ENCODE measurements around the gene VPS45. TPM values are rescaled to one million over a fixed set of nuclear protein-coding genes. Genes with fewer than 3 reads are reported as not detected.

The VPS45 gene
- total RNA-seq, 1 experiment from 2014 or later: 51.3 TPM

DNA sequence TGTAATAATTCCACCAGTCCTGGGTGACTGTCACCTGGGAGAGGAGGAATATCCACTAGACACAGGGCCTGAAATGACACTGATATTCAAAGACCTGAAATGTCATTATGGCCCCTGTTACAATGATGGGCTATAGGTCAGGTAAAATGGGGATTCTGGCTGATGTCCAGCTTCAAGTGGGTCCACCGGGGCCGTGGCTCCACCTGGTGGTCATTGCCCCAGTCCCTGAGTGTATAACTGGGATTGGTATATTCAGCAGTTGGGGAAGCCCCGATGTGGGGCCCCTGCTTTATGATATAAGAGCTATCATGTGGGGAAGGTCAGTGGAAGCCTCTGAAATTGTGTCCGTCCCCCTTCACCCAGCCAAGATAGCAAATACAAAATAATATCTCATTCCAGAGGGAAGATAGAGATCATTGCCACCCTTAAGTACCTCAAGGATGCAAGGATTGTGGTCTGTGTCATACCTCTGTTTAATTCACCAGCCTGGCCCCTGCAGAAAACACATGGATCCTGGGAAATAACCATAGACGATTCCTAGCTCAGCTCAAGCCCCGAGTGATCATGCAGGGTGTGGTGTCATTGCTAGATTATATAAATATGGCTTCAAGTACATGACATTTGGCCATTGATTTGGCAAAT is 101.5 kb downstream of the VPS45 start:
- H3K4me3 ChIP-seq (ENCODE audit: low read depth, low read length, poor library complexity, severe bottlenecking): no peak overlapping the region
- H3K4me1 ChIP-seq (ENCODE audit: insufficient read depth, low read length, poor library complexity, severe bottlenecking): no peaks in the 10 kb centered on the region
- no TSS peak for BruUV-seq (replicated peaks)
- H3K36me3 ChIP-seq (ENCODE audit: insufficient read depth, low read length, poor library complexity, severe bottlenecking): no peaks in the 10 kb centered on the region
- CTCF ChIA-PET: interaction anchor here (1.1 to 1.5 kb wide), 2 partner anchors 18 to 96 kb away, joined by 6 to 14 read pairs; no protein-coding TSS in a partner anchor
- H3K27me3 ChIP-seq (replicated peaks; ENCODE audit: insufficient read depth, low read depth, low read length, poor library complexity): no peaks in the 10 kb centered on the region
- POLR2A ChIA-PET (ENCODE audit: low non-redundant PET): interaction anchor here (0.6 kb wide), 1 partner anchor 96 kb away, joined by 4 read pairs; no protein-coding TSS in a partner anchor
- no peak for TF ChIP-seq EZH2 (IDR thresholded peaks at IDR 0.05; ENCODE audit: borderline replicate concordance, low read depth, low read length, poor library complexity, severe bottlenecking)
- TF ChIP-seq, protein P1, sequence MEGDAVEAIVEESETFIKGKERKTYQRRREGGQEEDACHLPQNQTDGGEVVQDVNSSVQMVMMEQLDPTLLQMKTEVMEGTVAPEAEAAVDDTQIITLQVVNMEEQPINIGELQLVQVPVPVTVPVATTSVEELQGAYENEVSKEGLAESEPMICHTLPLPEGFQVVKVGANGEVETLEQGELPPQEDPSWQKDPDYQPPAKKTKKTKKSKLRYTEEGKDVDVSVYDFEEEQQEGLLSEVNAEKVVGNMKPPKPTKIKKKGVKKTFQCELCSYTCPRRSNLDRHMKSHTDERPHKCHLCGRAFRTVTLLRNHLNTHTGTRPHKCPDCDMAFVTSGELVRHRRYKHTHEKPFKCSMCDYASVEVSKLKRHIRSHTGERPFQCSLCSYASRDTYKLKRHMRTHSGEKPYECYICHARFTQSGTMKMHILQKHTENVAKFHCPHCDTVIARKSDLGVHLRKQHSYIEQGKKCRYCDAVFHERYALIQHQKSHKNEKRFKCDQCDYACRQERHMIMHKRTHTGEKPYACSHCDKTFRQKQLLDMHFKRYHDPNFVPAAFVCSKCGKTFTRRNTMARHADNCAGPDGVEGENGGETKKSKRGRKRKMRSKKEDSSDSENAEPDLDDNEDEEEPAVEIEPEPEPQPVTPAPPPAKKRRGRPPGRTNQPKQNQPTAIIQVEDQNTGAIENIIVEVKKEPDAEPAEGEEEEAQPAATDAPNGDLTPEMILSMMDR (conservative IDR thresholded peaks at IDR 0.05; ENCODE audit: low read depth, low read length): peak; percentile 79
- no peak overlapping the region for H3K27ac ChIP-seq (ENCODE audit: low read depth, low read length, poor library complexity, severe bottlenecking)
- no peaks in the 10 kb centered on the region for H3K9me3 ChIP-seq (ENCODE audit: low read depth, low read length, poor library complexity, severe bottlenecking)
- DNase-seq (ENCODE audit: low spot score): peak; percentile 61
- intact Hi-C loops (cut with micrococcal nuclease; ENCODE audit: unreplicated experiment): loop anchor here (1.0 to 10.0 kb wide), 2 partner anchors 207 to 274 kb away; partner anchors contain the start of gene BOLA1

DNA sequence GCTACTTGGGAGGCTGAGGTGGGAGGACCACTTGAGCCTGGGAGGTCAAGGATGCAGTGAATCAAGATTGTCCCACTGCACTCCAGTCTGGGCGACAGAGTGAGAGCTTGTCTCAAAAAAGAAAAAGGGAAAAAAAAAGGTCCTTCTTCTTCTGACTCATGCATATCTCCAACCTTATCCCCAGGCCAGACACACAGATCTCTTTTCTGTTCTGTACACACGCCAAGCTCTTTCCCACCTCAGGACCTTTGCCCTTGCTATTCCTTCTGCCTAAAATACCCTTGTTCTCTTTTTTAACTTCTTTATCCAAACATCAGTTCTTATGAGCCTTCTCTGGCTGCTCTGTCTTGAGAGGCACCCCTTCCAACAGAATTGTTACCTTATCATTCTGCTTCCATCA is 104.2 kb downstream of the VPS45 start:
- Histone ChIP-seq H3K4me1 (ENCODE audit: insufficient read depth, low read length, poor library complexity, severe bottlenecking) (no peaks in the 10 kb centered on the region), H3K9me3 (ENCODE audit: low read depth, low read length, poor library complexity, severe bottlenecking) (no peaks in the 10 kb centered on the region), H3K27ac (ENCODE audit: low read depth, low read length, poor library complexity, severe bottlenecking) (no peak overlapping the region), H3K27me3 (replicated peaks; ENCODE audit: insufficient read depth, low read depth, low read length, poor library complexity) (no peaks in the 10 kb centered on the region), H3K36me3 (ENCODE audit: insufficient read depth, low read length, poor library complexity, severe bottlenecking) (no peaks in the 10 kb centered on the region), H3K4me3 (ENCODE audit: low read depth, low read length, poor library complexity, severe bottlenecking) (no peak overlapping the region)
- ChIA-PET POLR2A (ENCODE audit: low non-redundant PET) (no interaction called here), CTCF (no interaction called here)
- intact Hi-C loops (cut with micrococcal nuclease; ENCODE audit: unreplicated experiment): no loop called here
- BruUV-seq (replicated peaks): no TSS peak
- TF ChIP-seq EZH2 (IDR thresholded peaks at IDR 0.05; ENCODE audit: borderline replicate concordance, low read depth, low read length, poor library complexity, severe bottlenecking): no peak
- TF ChIP-seq, protein P1 (conservative IDR thresholded peaks at IDR 0.05; ENCODE audit: low read depth, low read length): no peak
- DNase-seq (ENCODE audit: low spot score): no peak

DNA sequence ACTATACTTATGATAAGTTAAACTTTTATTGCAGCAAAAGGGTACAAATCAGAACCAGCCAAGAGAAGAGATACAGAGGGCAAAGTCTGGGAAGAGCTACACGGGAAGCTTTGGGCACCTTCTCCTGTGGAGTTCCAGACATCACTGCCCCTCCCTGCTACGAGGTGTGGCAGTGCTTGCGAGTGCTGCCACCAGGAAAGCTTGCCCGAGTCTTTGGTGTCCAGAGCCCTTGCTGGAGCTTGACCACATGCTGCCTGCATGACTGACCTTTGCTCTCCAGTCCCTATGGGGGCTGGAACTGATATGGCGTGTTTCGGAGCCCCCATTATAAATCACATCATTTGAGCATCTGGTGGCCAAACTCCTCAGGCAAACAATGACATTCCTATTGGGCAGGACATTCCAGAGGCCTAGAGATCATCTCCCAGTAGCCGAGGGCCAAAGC is 105.6 kb downstream of the VPS45 start:
- no peak overlapping the region for H3K27ac ChIP-seq (ENCODE audit: low read depth, low read length, poor library complexity, severe bottlenecking)
- TF ChIP-seq EZH2 (IDR thresholded peaks at IDR 0.05; ENCODE audit: borderline replicate concordance, low read depth, low read length, poor library complexity, severe bottlenecking): no peak
- TF ChIP-seq, protein P1 (conservative IDR thresholded peaks at IDR 0.05; ENCODE audit: low read depth, low read length): no peak
- intact Hi-C loops (cut with micrococcal nuclease; ENCODE audit: unreplicated experiment): no loop called here
- no peaks in the 10 kb centered on the region for H3K4me1 ChIP-seq (ENCODE audit: insufficient read depth, low read length, poor library complexity, severe bottlenecking)
- no peak for DNase-seq (ENCODE audit: low spot score)
- no peaks in the 10 kb centered on the region for H3K9me3 ChIP-seq (ENCODE audit: low read depth, low read length, poor library complexity, severe bottlenecking)
- no peak overlapping the region for H3K4me3 ChIP-seq (ENCODE audit: low read depth, low read length, poor library complexity, severe bottlenecking)
- H3K36me3 ChIP-seq (ENCODE audit: insufficient read depth, low read length, poor library complexity, severe bottlenecking): no peaks in the 10 kb centered on the region
- H3K27me3 ChIP-seq (replicated peaks; ENCODE audit: insufficient read depth, low read depth, low read length, poor library complexity): no peaks in the 10 kb centered on the region
- BruUV-seq (replicated peaks): no TSS peak
- ChIA-PET POLR2A (ENCODE audit: low non-redundant PET) (no interaction called here), CTCF (no interaction called here)
